HG02759 (cell line): ENCODE results near the gene ADGRB2.

Experiments
- ATAC-seq: cut with Tn5 transposase; IDR thresholded peaks from one replicate; pipeline ENCODE4 v1.9.1; 2021; ENCODE audit warnings: mild to moderate bottlenecking, moderate library complexity; ENCODE audit not compliant: unreplicated experiment

ADGRB2 gene

DNA sequence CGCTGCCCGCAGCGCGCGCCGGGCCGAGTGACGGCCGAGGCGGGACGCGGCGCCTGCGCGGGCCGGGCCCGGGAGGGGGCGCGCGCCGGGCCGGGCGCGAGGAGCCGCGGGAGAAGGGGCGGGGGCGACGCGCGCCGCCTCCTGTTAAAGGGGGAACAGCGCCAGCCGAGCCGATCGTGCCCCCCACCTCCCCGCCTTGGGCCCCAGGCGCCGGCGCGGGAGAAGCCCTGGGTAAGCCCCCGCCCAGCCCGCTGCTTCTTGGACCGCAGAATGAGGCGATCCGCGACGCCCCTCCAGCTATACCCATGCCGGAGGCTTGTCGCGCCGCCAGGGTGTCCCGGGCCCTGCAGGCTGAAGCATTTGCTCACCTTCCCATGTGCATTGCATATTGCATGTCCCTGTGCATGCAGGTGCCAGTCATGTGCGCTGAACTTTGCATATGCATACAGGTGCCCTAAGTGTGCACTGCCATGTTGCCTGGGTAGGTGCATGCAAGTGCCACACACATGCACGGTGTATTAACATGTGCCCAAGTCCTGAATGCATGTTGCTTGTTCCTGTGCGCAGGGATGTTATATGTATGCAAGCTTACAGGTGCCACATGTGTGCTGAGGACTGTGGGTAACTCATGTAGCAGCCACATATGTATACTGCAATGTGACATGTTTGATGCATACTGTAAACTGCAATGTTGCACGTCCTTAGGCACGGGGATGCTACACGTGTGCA, at the start of gene ADGRB2:
Gene ADGRB2 (minus strand): TSS at position 29 of the 729 bp plus-strand sequence. CDS start 7,119 bp downstream, outside the sequence.
- no peak for ATAC-seq

DNA sequence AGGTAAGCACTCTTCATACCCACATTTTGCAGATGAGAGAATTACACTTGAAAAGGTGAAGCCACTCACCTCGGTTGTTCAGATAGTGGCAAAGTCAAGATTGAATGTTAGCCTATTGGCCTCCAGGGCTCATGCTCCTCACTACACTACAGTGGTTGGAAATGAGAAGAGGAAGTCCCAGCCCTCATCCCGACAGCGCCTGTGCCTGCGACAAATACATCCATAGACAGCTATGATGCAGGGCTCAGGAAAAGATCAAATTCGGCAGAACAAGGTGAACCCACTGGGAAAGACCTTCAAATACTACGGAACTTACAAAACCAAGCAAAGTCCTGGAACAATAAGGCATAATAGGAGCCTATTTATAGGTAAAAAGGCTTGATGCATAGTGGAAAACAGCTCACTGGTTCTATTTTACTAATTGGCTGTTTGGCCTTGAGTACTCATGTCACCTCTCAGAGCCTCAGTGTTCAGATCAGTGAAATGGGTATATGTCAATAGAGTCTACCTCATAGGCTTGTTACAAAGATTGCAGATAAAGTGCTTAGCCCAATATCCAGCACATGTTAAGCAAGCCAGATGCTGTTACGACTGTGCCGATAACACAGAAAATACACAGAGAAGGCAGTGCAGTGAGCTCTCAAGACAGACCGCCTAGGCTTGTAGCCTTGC, 48.2 kb upstream of the ADGRB2 start:
- ATAC-seq = no peak

- ATAC-seq = no peak
Measured at GRCh38 chr1:31811605-31812004, 47.5 kb upstream of the ADGRB2 start.

GRCh38 chr1:31809698-31810097, 45.6 kb upstream of the ADGRB2 start:
- ATAC-seq = no peak

- no peak for ATAC-seq
Measured at GRCh38 chr1:31807273-31808048, 43.3 kb upstream of the ADGRB2 start.

GRCh38 chr1:31805318-31805717, 41.2 kb upstream of the ADGRB2 start:
- no peak for ATAC-seq

DNA sequence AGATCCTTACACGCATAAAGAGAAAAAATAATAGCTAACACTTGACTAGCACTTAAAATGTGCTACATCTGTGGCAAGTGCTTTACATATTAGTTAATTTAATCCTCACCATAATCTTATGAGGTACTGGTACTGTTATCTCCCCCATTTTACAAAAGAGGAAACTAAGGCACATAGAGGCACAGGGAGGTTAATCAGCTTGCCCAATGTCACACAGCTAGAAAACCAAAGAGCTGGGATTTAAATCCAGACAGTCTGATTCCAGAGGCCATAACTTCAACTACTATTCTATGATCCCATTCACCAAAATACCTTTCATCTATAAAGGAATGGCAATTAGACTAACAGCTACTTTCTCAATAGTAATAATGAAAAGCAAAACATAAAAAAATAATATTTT, 40.0 kb upstream of the ADGRB2 start:
- no peak for ATAC-seq

GRCh38 chr1:31803610-31804009, 39.5 kb upstream of the ADGRB2 start:
- ATAC-seq = no peak

DNA sequence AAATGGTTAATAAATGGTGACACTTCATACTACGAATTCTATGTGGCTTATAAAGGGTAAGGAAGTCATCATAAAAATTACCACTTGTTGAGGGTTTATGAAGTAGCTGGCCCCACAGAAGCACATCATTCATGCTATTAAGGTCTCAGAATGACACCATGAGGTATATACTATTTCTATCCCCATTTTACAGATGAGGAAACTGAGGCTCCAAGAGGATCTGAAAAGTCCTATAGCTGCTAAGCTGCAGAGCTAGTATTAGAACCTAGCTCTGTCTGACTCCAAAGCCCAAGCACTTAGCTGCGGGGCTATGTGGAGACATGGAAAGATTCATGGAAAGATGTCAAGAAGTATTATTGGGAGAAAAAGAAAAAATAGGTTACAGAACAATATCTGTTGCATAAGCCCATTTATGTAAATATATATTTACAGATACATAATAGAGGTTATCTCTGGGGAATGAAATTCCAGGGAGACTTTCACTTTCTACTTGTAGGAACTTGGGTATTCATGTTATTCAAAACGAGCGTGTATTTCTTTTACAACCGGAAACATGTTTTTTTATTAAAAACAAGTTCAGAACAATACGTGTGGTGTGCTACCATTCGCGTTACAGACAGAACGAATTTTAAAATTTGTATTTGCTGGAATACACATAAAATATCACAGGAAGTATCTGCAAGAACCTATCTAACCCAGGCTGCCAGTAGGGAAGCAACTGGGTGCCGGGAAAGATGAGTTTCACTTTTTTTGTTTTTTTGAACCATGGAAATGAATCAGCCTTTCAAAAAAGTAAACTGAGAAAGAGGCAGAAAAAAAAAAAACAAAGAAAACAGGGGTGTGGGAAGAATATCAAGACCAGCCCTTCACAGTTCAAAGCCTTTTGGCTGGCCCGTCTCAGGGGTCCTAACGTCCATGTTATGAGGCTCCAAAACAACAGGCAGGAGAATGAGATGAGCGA, 38.3 kb upstream of the ADGRB2 start:
- no peak for ATAC-seq

GRCh38 chr1:31801458-31801857, 37.3 kb upstream of the ADGRB2 start:
- ATAC-seq = no peak

GRCh38 chr1:31800674-31800967, 36.5 kb upstream of the ADGRB2 start:
- no peak for ATAC-seq

- ATAC-seq = no peak
Measured at GRCh38 chr1:31799895-31800673, 35.9 kb upstream of the ADGRB2 start.

- no peak for ATAC-seq
Measured at GRCh38 chr1:31799196-31799894, 35.2 kb upstream of the ADGRB2 start.

GRCh38 chr1:31798433-31799195, 34.5 kb upstream of the ADGRB2 start:
- no peak for ATAC-seq

DNA sequence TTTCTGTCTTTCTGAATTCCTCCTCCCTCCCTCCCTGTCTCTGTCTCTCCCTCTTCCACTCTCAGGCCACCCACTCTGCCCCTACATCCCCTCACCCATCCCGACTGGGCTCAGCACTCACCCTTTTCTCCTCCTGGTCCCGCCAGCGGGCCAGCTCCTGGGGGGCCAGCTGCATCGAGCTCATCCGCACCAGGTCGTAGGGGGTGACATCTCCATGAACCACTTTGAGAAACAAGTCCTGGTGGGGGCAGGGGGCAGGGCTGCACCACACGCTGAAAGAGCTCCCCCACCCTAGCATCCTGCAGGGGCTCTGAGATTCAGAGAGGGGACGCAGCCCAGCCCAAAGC, 33.9 kb upstream of the ADGRB2 start:
- no peak for ATAC-seq

- ATAC-seq = no peak
Measured at GRCh38 chr1:31797216-31797615, 33.1 kb upstream of the ADGRB2 start.

DNA sequence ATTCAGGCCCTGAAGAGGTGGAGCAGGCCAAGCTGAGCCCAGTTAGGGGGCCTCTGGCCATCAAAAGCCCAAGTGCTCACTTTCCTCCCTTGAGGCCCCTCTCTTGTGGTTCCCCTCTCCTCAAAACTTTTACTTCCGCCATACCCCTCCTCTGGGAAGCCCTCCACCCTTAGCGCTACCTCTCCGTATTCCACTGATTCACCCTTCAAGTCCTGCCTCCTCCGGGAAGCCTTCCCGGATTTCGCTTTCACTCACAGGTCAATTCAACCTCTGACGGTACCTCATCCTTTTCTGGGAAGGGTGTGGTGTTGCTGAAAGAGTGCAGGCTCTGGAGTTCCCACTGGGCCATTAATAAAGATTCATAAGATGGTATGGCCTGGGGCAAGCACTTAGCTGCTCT, 32.6 kb upstream of the ADGRB2 start:
- ATAC-seq = no peak

- ATAC-seq = no peak
Measured at GRCh38 chr1:31795801-31796621, 31.9 kb upstream of the ADGRB2 start.
